Right cardiac atrium (tissue), 5 donors: ENCODE data around the gene TTLL5. TPM values are rescaled to one million over a fixed set of nuclear protein-coding genes. Genes with fewer than 3 reads are reported as not detected.

Experiments used
- ATAC-seq, 2 donors: fragments of 200-7000 bp; cut with Tn5 transposase; one replicate each; pipeline versions ENCODE4 v1.8.0 to v1.9.1; 2020; ENCODE audit warnings: moderate library complexity in 2 of 2, mild to moderate bottlenecking in 1 of 2
- DNase-seq, 3 donors: peaks; one replicate each; pipeline ENCODE4 v3.0.0-alpha.2; 2020
- H3K27ac ChIP-seq: one replicate; pipeline ENCODE4 v1.5.1; 2013; ENCODE audit warnings: mild to moderate bottlenecking, low read length, control low read depth, moderate library complexity
- H3K27me3 ChIP-seq: one replicate; pipeline ENCODE4 v1.6.1; 2013; ENCODE audit not compliant: control insufficient read depth, insufficient read depth
- H3K4me1 ChIP-seq: one replicate; pipeline ENCODE4 v1.6.1; 2013; ENCODE audit warnings: low read length; ENCODE audit not compliant: control insufficient read depth, insufficient read depth
- H3K4me3 ChIP-seq: one replicate; pipeline ENCODE4 v1.5.1; 2013; ENCODE audit warnings: low read length, control low read depth
- H3K9me3 ChIP-seq: one replicate; pipeline ENCODE4 v1.6.1; 2013; ENCODE audit warnings: low read length; ENCODE audit not compliant: control insufficient read depth
- WGBS: extraction: QIAGEN DNeasy Blood & Tissue Kit; methylation state at CpG from one replicate; pipeline ENCODE4 v1.1.7; 2013; 5-methylcytosine and 5-hydroxymethylcytosine counted together
- intact Hi-C, 4 donors: fragments of 100-400 bp; cut with DNase I; formaldehyde crosslinking; loops; one replicate each; pipeline versions ENCODE4 v1.11.0 to v1.14.0; 2022 to 2023
- polyA plus RNA-seq: library from polyadenylated mRNA; stranded (reverse); fragments of 200-250 nt; gene quantifications from one replicate; pipeline ENCODE4 v1.2.3, GENCODE V29; 2013
- total RNA-seq, 4 donors: library from RNA; stranded (reverse); fragmentation: NEBNext Ultra II Directional; extraction: Animal tissue kit (Norgen Biotek cat#: 25700); gene quantifications; one replicate each; pipeline ENCODE4 v1.2.1, GENCODE V29; 2021
- donor health status: healthy with polysubstance abuse.
- donor health status: DM: no; HTN: yes; CAD: no.
- donor health status: DM: no; HTN: no; CAD: no.
- donor health status: DM: no; HTN: yes; CAD: no; lungs with severe emphysema.
- donor health status: DM: yes; HTN: yes; CAD: no.

TTLL5 gene
- total and polyA plus RNA-seq, 5 donors = 8.0 to 22.2 (median 20.0) TPM

DNA sequence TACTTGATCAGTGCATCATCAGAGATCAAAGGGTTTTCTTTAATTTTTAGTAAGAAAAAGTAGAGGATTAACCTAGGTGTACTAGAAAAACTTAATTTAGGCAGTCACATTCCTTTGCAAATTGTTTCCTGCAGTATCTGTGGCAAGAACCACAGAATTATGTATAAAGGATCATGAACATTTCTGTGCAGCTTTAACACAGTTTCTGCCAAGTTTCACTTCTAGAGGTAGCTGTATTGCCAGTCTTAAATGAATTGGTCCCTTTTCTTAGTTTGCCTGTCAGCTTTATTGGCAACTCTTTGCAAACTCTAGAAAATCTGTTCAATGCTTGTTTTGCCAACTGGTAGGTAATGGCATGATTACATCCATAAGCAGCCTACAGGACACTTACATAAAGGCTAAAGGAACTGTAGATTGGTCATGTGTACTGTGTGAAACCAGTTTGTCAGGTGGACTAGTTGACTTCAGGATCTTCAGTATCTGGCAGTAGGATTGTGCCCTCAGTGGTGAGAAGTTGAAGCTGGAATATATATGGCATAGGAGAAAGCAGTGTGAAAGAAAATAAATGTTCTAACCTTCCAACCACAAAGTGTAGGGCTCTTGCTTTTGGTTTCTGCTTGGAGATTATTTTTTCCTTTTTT lies 75.9 kb downstream of the TTLL5 start:
- H3K4me1 ChIP-seq = no peaks in the 10 kb centered on the region
- intact Hi-C loops = no loop called here
- DNase-seq (no peak), ATAC-seq (no peak)
- no peak overlapping the region for H3K27ac ChIP-seq
- H3K4me3 ChIP-seq = no peak overlapping the region
- H3K27me3 ChIP-seq = no peaks in the 10 kb centered on the region
- no peaks in the 10 kb centered on the region for H3K9me3 ChIP-seq

DNA sequence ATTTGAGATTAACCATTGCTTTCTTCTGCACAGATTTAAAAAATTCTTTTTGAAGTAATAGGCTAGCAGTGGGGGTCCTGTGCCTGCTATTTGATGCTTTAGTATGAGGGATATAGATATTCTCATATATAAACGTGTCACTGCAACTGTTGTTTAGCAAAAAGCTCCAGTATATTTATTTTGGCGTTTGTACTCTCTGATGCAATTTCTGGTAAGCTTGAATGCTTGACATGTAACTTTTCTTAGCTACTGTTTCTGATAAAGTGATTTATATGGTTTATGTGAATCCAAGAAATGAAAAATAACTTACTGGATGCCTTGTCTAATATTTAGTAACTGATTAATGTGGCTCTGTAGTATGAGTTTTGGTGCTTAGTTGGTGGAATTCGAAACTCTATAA lies 77.1 kb downstream of the TTLL5 start:
- intact Hi-C loops = no loop called here
- H3K27ac ChIP-seq = no peak overlapping the region

GRCh38 chr14:75742867-75743266 lies 81.8 kb downstream of the TTLL5 start:
- no peaks in the 10 kb centered on the region for H3K27me3 ChIP-seq
- intact Hi-C loops = no loop called here
- WGBS = 60% methylated on average over 2 of the region's 2 CpGs
- no peaks in the 10 kb centered on the region for H3K9me3 ChIP-seq
- H3K27ac ChIP-seq = no peak overlapping the region
- DNase-seq (no peak), ATAC-seq (no peak)
- H3K4me1 ChIP-seq = no peaks in the 10 kb centered on the region
- no peak overlapping the region for H3K4me3 ChIP-seq

More for the DNA sequence above, 77.1 kb downstream of the TTLL5 start:
- Histone ChIP-seq H3K27me3 (no peaks in the 10 kb centered on the region), H3K9me3 (no peaks in the 10 kb centered on the region), H3K4me1 (no peaks in the 10 kb centered on the region), H3K4me3 (no peak overlapping the region)
- WGBS = 58% methylated on average over 3 of the region's 3 CpGs
- ATAC-seq = no peak
- DNase-seq = no peak

- intact Hi-C loops = no loop called here
- ATAC-seq = no peak
- no peak overlapping the region for H3K4me3 ChIP-seq
- DNase-seq = no peak
- WGBS = 80% methylated on average over 2 of the region's 2 CpGs
- no peak overlapping the region for H3K27ac ChIP-seq
- H3K27me3 ChIP-seq = no peaks in the 10 kb centered on the region
- H3K4me1 ChIP-seq = no peaks in the 10 kb centered on the region
- no peaks in the 10 kb centered on the region for H3K9me3 ChIP-seq
Measured at GRCh38 chr14:75747899-75748298, 86.9 kb downstream of the TTLL5 start.

DNA sequence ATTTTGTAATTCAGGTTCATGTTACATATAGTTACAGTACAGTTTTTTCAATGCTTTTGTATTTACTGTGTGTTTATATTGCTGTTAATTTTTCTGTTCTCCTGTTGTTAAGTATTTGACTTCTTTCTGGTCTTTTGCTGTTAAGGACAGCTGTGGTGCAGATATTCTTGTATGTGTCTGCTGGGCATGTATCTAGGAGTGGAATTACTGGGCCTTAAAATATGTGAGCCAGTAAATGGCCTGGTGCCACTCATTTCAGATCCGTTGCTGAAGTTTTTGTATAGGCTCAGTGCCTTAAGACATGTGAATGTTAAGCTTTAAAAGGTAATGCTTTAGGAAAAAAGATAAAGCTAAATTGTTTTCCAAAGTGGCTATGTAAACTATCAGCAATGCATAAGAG lies 87.3 kb downstream of the TTLL5 start:
- ATAC-seq (no peak), DNase-seq (no peak)
- Histone ChIP-seq H3K4me3 (no peak overlapping the region), H3K27me3 (no peaks in the 10 kb centered on the region), H3K4me1 (no peaks in the 10 kb centered on the region), H3K27ac (no peak overlapping the region), H3K9me3 (no peaks in the 10 kb centered on the region)
- intact Hi-C loops = no loop called here
- WGBS = 49% methylated on average over 1 of the region's 1 CpG

GRCh38 chr14:75751296-75751695 lies 90.2 kb downstream of the TTLL5 start:
- intact Hi-C loops = no loop called here
- Histone ChIP-seq H3K4me3 (no peak overlapping the region), H3K27me3 (no peaks in the 10 kb centered on the region), H3K9me3 (no peaks in the 10 kb centered on the region), H3K4me1 (no peaks in the 10 kb centered on the region), H3K27ac (no peak overlapping the region)
- no peak for DNase-seq
- no peak for ATAC-seq
- 85% methylated on average over 5 of the region's 5 CpGs for WGBS

GRCh38 chr14:75752086-75752485 lies 91.0 kb downstream of the TTLL5 start:
- Histone ChIP-seq H3K27ac (no peak overlapping the region), H3K4me1 (no peaks in the 10 kb centered on the region), H3K9me3 (no peaks in the 10 kb centered on the region), H3K27me3 (no peaks in the 10 kb centered on the region), H3K4me3 (no peak overlapping the region)
- DNase-seq = peak in 1 of 3 donors; percentile 35
- 72% methylated on average over 3 of the region's 3 CpGs for WGBS
- intact Hi-C loops = no loop called here
- no peak for ATAC-seq

- ATAC-seq = no peak
- no peaks in the 10 kb centered on the region for H3K4me1 ChIP-seq
- no peaks in the 10 kb centered on the region for H3K27me3 ChIP-seq
- no peak overlapping the region for H3K27ac ChIP-seq
- H3K9me3 ChIP-seq = no peaks in the 10 kb centered on the region
- no peak overlapping the region for H3K4me3 ChIP-seq
- 62% methylated on average over 4 of the region's 4 CpGs for WGBS
- DNase-seq = no peak
- intact Hi-C loops = no loop called here
Measured at GRCh38 chr14:75752907-75753594, 92.0 kb downstream of the TTLL5 start.

DNA sequence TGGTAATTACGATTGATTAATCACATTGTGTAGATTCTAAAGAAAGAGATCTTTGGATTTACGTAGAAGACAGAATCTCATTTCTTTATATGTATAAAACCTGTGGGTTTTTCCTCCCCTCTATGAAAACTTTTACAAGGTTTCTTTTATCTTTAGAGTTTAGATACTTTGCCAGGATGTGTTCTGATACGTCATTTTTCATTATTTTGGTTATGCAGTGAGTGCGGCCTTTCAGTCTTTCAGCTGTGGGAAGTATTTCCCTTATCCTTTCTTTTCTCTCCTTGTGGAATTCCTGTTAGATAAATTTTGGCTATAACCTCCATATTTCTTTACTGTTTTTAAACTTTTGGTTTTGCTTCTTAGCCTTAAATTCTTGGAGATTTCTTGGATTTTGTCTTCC lies 92.7 kb downstream of the TTLL5 start:
- intact Hi-C loops = no loop called here
- WGBS = 58% methylated on average over 4 of the region's 4 CpGs
- Histone ChIP-seq H3K27me3 (no peaks in the 10 kb centered on the region), H3K9me3 (no peaks in the 10 kb centered on the region), H3K27ac (no peak overlapping the region), H3K4me1 (no peaks in the 10 kb centered on the region), H3K4me3 (no peak overlapping the region)
- ATAC-seq = no peak
- no peak for DNase-seq

- no peak overlapping the region for H3K27ac ChIP-seq
- no peak overlapping the region for H3K4me3 ChIP-seq
- H3K27me3 ChIP-seq = no peaks in the 10 kb centered on the region
- ATAC-seq = no peak
- no peaks in the 10 kb centered on the region for H3K9me3 ChIP-seq
- intact Hi-C loops = no loop called here
- DNase-seq = no peak
- H3K4me1 ChIP-seq = no peaks in the 10 kb centered on the region
- 91% methylated on average over 4 of the region's 4 CpGs for WGBS
Measured at GRCh38 chr14:75757644-75758402, 96.8 kb downstream of the TTLL5 start.

DNA sequence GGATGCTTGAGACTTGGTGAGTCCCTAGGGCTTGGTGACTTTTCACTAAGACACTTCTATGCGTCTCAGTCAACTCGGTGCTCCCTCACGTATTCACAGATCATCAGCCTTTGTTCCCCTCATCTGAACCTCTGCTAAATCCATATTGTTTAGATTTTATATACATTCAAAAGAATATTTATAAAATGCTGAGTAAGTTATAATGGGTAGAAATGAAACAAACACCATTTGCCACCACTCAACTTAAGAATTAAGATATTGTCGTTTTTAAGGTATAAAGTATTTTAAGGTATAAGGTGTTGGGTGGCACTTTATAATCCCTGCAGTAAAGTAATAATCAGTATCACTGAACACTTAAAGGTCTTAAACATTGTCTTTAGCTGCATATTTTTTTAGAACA lies 103.0 kb downstream of the TTLL5 start:
- no peaks in the 10 kb centered on the region for H3K9me3 ChIP-seq
- ATAC-seq (no peak), DNase-seq (no peak)
- H3K27me3 ChIP-seq = no peaks in the 10 kb centered on the region
- no peak overlapping the region for H3K4me3 ChIP-seq
- H3K27ac ChIP-seq = no peak overlapping the region
- 98% methylated on average over 4 of the region's 4 CpGs for WGBS
- intact Hi-C loops = no loop called here
- no peaks in the 10 kb centered on the region for H3K4me1 ChIP-seq
